GM18502 (cell line): ENCODE data around the gene CCL1.
"Not testable (repeated sequence)": the region's sequence is repeated elsewhere in the genome, so short reads cannot be mapped to it uniquely, and the experiment has no call there.

Experiments
- ATAC-seq: cut with Tn5 transposase; IDR thresholded peaks from one replicate; pipeline ENCODE4 v1.9.1; 2021; ENCODE audit warnings: mild to moderate bottlenecking; ENCODE audit not compliant: unreplicated experiment, poor library complexity

The CCL1 gene

GRCh38 chr17:34361478-34362061, 1.5 kb downstream of the CCL1 start:
- ATAC-seq: no peak

- no peak for ATAC-seq
Observed at GRCh38 chr17:34360601-34361270, 2.3 kb downstream of the CCL1 start.

- ATAC-seq: no peak
Observed at GRCh38 chr17:34358631-34359030, 4.4 kb downstream of the CCL1 start.

DNA sequence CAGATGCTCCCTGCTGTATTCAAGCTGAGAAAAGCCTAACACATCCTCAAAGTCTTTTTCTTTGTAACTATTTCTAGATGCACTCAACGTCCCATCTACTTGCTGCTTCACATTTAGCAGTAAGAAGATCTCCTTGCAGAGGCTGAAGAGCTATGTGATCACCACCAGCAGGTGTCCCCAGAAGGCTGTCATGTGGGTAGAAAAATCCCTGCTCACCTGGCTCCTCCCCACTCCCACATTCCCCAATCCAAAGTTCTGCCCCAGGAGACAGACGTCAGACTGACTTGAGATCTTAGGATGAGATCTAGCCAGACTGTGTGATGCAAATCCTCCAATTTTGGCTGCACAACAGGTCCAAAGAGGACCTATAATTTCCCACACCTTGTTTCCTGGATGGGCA, 5.6 kb downstream of the CCL1 start:
- no peak for ATAC-seq

- ATAC-seq: no peak
Observed at GRCh38 chr17:34356194-34356593, 6.8 kb downstream of the CCL1 start, which contains the start of gene CCL13. Gene CCL13 (plus strand): TSS chr17:34356480. CDS start chr17:34356527, 47 bp downstream.

DNA sequence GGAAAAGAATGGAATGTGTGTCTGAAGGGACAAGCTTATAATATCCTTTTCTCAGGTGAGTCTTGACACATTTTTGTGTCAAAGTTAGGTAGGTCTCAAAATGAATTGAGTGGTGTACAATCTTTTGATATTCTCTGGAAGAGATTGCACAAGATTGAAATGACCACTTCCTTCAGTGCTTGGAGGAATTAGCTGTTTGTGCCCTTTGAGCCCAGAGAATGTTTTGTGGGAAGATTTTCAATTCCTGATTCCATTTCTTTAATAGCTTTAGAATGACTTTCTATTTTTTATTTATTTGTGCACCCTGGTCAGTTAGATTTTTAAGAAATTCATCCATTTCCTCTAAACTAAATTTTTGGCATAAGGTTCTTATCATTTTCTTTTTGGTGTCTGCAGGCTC, 8.4 kb downstream of the CCL1 start:
- no peak for ATAC-seq

DNA sequence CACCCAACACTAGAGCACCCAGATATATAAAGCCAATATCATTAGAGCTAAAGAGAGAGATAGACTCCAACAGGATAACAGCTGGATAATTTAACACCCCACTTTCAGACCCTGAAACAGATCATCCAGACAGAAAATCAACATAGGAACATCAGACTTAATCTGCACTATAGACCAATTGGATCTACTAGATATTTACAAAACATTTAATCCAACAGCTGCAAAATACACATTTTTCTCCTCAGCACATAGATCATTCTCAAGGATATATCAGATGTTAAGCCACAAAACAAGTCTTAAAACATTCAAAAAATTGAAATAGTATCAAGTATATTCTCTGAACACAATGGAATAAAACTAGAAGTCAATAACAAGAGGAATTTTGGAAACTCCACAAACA, 10.8 kb downstream of the CCL1 start:
- ATAC-seq: no peak

DNA sequence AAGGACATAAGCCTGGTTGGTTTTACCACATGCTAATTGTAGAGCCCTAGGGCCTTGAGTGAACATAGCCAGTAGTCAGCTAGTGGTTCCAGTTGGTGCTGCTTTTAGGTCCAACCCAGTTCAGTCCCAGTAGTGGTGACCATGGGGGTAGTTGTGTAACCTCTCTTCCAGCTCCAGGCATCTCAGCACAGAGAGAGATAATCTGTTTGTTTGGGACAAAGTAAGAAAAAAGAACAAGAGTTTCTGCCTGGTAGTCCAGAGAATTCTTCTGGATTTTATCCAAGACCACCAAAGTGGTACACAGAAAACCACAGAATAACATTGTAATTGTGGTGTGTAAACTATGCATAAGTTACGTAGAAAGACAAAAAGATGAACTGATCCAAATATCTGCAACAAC, 11.9 kb downstream of the CCL1 start:
- no peak for ATAC-seq

DNA sequence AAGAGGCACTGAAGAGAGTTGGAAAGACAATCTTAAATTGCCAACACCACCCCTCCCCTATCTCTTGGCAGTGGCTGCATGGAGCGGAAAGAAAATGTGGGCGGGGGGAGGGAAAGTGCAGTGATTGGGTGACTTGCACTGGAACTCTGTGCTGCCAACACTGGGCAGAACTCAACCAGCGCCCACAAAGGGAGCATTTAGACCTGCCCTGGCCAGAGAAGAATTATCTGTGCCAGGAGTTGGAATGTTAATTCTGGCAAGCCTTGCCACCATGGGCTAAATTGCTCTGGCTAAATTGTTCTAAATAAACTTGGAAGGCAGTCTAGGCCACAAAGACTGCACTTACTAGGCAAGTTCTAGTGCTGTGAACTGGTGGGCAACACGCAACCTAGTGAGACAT, 13.3 kb downstream of the CCL1 start:
- ATAC-seq: no peak

DNA sequence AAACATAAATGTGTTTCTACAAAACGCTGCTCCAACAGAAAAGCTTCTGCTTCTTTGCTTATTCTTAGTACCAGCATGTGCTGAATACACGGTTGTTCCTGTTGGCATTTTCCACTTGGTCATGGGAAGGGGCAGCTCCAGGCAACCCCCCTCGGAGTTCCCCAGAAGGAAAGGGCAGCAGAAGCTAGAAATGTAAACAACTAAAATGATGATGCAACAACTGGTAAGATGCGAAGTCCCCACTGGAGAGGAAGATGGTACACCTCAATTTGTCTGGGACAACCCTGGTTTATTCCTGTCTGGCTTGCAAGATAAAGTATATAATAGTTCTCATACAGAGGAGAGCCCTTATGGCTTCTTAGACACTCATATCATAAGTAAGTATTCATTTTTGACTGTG, 16.0 kb downstream of the CCL1 start:
- ATAC-seq: no peak

GRCh38 chr17:34341916-34342315, 21.1 kb downstream of the CCL1 start:
- no peak for ATAC-seq

- no peak for ATAC-seq
Observed at GRCh38 chr17:34339138-34339770, 23.8 kb downstream of the CCL1 start.

GRCh38 chr17:34337701-34338100, 25.3 kb downstream of the CCL1 start:
- ATAC-seq: no peak

DNA sequence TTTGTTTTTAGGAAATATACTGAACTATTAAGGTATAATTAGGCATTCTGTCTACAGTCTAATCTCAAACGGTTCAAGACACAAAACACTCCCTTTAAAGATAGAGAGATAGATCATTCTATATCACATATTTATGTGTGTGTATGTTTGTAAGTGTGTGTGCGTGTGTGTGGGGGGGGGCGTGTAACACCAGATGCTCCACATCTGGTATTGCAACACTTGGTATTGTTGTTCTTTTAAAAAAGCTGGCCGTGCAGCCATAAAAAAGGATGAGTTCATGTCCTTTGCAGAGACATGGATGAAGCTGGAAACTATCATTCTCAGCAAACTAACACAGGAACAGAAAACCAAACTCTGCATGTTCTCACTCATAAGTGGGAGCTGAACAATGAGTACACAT, 35.5 kb downstream of the CCL1 start:
- ATAC-seq: not testable (repeated sequence)

GRCh38 chr17:34321964-34322363, 41.1 kb downstream of the CCL1 start:
- no peak for ATAC-seq

GRCh38 chr17:34319039-34319483, 44.0 kb downstream of the CCL1 start, which contains the start of gene CCL8:
Gene CCL8 (plus strand): TSS chr17:34319435. CDS start chr17:34319502, 67 bp downstream.
- no peak for ATAC-seq

DNA sequence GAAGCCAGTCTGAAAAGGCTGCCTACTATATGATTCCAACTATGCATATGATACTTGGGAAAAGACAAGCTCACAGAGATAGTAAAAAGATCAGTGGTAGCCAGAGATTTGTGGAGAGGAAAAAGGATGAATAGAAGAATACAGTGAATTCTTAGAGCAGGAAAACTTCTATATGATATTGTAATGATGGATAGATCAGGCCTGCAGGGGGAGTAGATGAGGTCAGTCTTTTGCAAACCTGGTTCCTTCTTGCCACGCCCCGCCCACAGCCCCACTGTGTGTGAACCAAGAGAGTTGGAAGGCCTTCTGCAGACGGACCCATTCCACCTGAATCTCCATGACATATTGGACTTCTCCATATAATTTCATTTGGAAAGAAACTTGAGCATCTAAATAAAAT, 44.6 kb downstream of the CCL1 start:
- ATAC-seq: no peak

DNA sequence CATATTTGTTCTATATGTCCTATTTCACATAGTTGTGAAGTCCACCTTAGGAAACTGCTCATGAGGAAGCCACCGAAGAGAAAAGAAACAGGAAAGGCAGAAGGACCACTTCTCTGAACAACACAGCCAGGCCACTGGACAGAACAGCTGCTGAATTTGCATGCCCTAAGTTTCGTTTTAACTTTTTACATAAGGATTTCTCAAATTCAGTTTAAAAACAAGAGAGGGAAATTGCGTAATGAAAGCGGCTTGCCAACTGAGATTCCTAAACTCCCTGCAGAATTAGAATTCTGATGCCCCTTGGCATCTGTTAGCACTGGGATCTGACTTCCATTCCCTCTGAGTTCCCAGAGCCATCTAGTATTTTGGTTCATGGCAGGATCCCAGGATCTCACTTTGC, 48.8 kb downstream of the CCL1 start:
- ATAC-seq: no peak

DNA sequence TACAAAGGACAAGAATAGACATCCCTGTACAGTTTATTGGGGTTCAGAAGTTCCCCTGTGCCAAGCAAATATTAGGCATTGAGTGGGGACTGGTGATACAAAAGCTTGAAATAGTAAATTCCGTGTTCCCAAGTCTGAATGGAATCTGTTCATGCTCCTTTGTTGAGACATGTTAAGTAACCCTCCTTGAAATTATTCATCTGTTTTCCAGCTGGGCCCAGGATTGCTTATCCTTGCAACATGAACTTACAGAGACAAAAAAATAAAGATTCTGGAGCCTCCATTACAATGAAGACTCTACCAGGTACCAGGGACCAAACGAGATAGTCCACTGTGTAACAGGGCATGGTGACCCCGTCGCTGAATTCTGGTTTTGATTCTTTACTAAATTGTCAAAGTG, 49.9 kb downstream of the CCL1 start:
- ATAC-seq: no peak

DNA sequence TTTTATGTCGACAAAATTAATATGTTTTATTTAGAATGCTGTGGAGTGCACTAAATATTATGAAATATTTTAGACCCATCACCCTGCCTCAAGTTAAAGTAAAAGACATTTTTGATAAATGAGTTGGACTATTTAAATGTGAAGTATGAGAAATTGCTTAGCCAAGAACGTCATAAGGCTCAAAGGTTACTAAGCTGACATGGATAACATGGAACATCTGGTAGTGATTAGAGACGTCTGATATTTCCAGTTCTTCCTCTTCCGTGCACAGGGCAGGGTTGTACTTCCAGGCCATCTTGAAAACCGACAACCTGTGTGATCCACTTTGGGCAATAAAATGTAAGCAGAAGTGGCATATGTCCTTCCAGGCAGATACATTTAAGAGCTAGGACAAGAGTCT, 51.0 kb downstream of the CCL1 start:
- ATAC-seq: no peak

- no peak for ATAC-seq
Observed at GRCh38 chr17:34311291-34311690, 51.7 kb downstream of the CCL1 start.
